ENCODE data around the gene CAMK2G. TPM values are rescaled to one million over a fixed set of nuclear protein-coding genes. Genes with fewer than 3 reads are reported as not detected.
"Not testable (repeated sequence)": the region's sequence is repeated elsewhere in the genome, so short reads cannot be mapped to it uniquely, and the experiment has no call there.

Gene CAMK2G
- total and polyA plus RNA-seq, 9 donors, result 9.8 to 42.9 (median 16.7) TPM

- intact Hi-C loops (cut with DNase I), result no loop called here
- no peaks in the 10 kb centered on the region for H3K36me3 ChIP-seq
- H3K4me1 ChIP-seq (ENCODE audit: insufficient read depth), result no peaks in the 10 kb centered on the region
- H3K9me3 ChIP-seq, result no peaks in the 10 kb centered on the region
- 68 to 71% (median 68%) methylated on average over 4 of the region's 4 CpGs for WGBS, 3 donors
- H3K4me3 ChIP-seq, result no peak overlapping the region
- no peak for DNase-seq
- no peaks in the 10 kb centered on the region for H3K27me3 ChIP-seq
- TF ChIP-seq POLR2A (IDR thresholded peaks at IDR 0.05), result no peak
- no peak for TF ChIP-seq EP300 (IDR thresholded peaks at IDR 0.05)
- TF ChIP-seq CTCF (IDR thresholded peaks at IDR 0.05), result no peak
- no peak overlapping the region for H3K27ac ChIP-seq
These were observed 25.1 kb upstream of the CAMK2G start for GRCh38 chr10:73899423-73899822.

GRCh38 chr10:73898730-73899410 is 24.5 kb upstream of the CAMK2G start:
- TF ChIP-seq EP300 (IDR thresholded peaks at IDR 0.05), result no peak
- no peak for TF ChIP-seq CTCF (IDR thresholded peaks at IDR 0.05)
- TF ChIP-seq POLR2A (IDR thresholded peaks at IDR 0.05), result no peak
- Histone ChIP-seq H3K27me3 (no peaks in the 10 kb centered on the region), H3K4me3 (no peak overlapping the region), H3K36me3 (no peaks in the 10 kb centered on the region), H3K27ac (no peak overlapping the region), H3K9me3 (no peaks in the 10 kb centered on the region), H3K4me1 (ENCODE audit: insufficient read depth) (no peaks in the 10 kb centered on the region)
- intact Hi-C loops (cut with DNase I), result no loop called here
- no peak for DNase-seq
- 69 to 81% (median 78%) methylated on average over 2 of the region's 2 CpGs for WGBS, 3 donors

DNA sequence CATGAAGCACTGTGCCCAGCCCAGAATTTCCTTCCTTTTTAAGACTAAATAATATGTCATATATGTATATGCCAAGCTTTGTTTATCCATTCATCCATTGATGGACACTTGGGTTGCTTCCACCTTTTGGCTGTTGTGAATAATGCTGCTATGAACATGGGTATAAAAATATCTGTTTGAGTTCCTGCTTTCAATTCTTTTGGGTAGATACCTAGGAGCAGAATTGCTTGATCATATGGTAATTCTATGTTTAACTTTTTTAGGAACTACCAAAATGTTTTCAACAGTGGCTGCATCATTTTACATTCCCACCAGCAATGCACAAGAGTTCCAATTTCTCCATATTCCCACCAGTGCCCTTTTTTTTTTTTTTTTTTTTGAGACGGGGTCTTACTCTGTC is 23.3 kb upstream of the CAMK2G start:
- H3K4me3 ChIP-seq, result no peak overlapping the region
- TF ChIP-seq EP300 (IDR thresholded peaks at IDR 0.05) (no peak), POLR2A (IDR thresholded peaks at IDR 0.05) (no peak), CTCF (IDR thresholded peaks at IDR 0.05) (no peak)
- no peaks in the 10 kb centered on the region for H3K4me1 ChIP-seq (ENCODE audit: insufficient read depth)
- H3K9me3 ChIP-seq, result no peaks in the 10 kb centered on the region
- H3K36me3 ChIP-seq, result no peaks in the 10 kb centered on the region
- intact Hi-C loops (cut with DNase I), result no loop called here
- H3K27ac ChIP-seq, result no peak overlapping the region
- no peaks in the 10 kb centered on the region for H3K27me3 ChIP-seq
- 94 to 100% (median 100%) methylated on average over 1 of the region's 1 CpG for WGBS, 3 donors
- DNase-seq, result no peak

DNA sequence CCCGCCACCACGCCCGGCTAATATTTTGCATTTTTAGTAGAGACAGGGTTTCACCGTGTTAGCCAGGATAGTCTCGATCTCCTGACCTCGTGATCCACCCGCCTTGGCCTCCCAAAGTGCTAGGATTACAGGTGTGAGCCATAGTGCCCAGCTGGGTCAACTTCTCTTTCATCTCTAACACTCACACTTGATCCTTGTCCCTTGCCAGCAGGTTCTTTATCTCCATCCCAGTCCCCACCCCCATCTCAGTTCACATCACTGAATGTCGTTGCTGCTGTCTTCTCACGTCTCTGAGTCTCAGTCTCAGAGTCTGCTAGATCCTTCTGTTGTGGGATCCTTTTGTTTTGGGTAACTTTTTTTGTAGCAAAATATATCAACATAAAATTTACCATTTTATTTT is 21.0 kb upstream of the CAMK2G start:
- 94 to 98% (median 97%) methylated on average over 9 of the region's 9 CpGs for WGBS, 3 donors
- H3K36me3 ChIP-seq; H3K4me3 ChIP-seq; H3K9me3 ChIP-seq; intact Hi-C loops (cut with DNase I); H3K27me3 ChIP-seq; H3K27ac ChIP-seq; DNase-seq; H3K4me1 ChIP-seq (ENCODE audit: insufficient read depth): not testable (repeated sequence)

DNA sequence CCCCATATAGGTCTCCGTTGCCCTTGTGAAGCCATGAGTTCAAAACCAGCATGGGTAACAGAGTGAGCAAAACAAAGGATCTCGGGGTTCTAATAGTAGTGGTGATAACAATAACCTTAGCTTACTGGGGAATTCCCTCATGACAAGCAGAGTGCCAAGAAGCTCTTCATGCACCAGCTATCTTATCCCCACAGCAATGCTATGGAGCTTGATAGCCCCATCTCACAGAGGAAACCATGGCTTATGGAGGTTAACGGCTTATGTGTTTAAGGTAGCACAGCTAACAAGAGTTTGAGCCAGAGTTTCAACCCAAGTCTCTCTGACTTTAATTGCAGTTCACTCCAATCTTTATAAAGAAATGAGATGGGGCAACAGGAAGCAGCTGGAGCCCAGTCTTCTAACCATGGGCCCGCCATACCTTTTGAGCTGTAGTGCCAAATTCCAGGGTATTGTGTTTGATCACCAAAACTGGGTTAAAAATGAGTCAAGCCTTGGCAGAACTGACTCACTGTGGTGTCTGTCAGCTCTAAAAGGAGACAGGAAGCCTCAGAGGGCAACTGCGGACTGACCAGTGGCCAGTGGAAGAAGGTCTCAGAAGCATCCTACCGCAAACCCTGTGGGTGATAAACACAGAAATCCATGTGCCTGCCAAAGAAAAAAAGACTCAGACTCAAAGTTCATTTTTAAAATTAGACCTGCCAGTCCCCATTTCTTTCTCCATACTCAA is 20.1 kb upstream of the CAMK2G start:
- no peaks in the 10 kb centered on the region for H3K4me1 ChIP-seq (ENCODE audit: insufficient read depth)
- H3K4me3 ChIP-seq, result no peak overlapping the region
- WGBS, 3 donors, result 66 to 81% (median 75%) methylated on average over 6 of the region's 6 CpGs
- intact Hi-C loops (cut with DNase I), result loop anchor here in 1 of 4 donors (5.0 kb wide), 1 partner anchor 188 kb away; no protein-coding TSS in a partner anchor
- H3K9me3 ChIP-seq, result no peaks in the 10 kb centered on the region
- no peaks in the 10 kb centered on the region for H3K27me3 ChIP-seq
- no peak overlapping the region for H3K27ac ChIP-seq
- TF ChIP-seq EP300 (IDR thresholded peaks at IDR 0.05) (no peak), CTCF (IDR thresholded peaks at IDR 0.05) (no peak), POLR2A (IDR thresholded peaks at IDR 0.05) (no peak)
- no peaks in the 10 kb centered on the region for H3K36me3 ChIP-seq
- DNase-seq, result no peak

Measured in ovary (tissue), 9 donors.